GM10248 (cell line): ENCODE results near the gene SUPT4H1.

ENCODE experiments used
- CTCF ChIA-PET: fragments of 300-600 bp; sonication (Branson Sonifier 250); formaldehyde crosslinking; extraction: SDS; loops from one replicate; lab custom pipeline; 2021; ENCODE audit warnings: antibody characterized with exemption; lab: Yijun Ruan, JAX
- POLR2A ChIA-PET: fragments of 350-650 bp; sonication (Branson Sonifier 250); formaldehyde crosslinking; extraction: SDS; loops from one replicate; lab custom pipeline; 2020; ENCODE audit warnings: antibody characterized with exemption; lab: Yijun Ruan, JAX
- DNase-seq: peaks from one replicate; pipeline ENCODE4 v3.0.0; 2012; ENCODE audit errors: extremely low spot score
- TF ChIP-seq, protein P1 (sequence below): IDR thresholded peaks from 2 replicates; pipeline ENCODE4 v1.5.1; 2012; ENCODE audit warnings: mild to moderate bottlenecking, low read depth; ENCODE audit errors: extremely low read depth, missing control alignments, control extremely low read depth

SUPT4H1 gene

DNA sequence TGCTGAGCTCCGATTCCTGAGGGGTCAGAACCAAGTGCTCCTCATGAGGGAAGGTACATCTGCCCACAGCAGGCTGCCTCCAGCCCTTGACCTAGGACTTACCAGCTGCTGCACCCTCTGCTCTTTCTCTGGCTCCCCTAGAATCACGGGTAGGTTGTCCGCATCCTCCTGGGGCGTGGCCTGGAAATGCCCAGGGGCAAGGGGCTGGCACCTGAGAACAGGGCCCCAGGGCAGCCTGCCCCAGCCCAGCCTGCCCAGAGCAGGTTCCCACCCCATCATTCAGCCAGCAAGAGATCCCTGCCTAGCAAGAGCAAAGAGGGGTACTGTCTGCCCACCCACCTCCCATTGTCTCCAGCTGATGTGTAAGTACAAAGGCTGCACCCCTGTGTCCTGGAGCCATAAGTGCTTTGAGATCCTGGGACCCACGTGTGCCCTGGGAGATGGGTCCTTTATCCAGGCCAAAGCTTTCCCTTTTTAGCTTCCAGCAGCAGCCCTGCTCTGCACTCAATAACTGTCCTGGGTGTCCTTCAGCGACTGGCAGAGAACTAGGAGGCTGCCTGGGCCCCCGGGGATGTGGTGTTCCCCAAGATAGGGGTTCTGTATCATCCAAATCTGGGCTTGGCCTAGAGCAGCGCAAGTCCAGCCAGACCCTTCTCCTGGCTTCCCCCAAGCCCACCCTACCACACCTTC, 28.5 kb downstream of the SUPT4H1 start:
- ChIA-PET CTCF (interaction anchor here (1.1 to 2.7 kb wide), 7 partner anchors 9 to 103 kb away, joined by 3 to 15 read pairs (median 5); partner anchors contain the start of gene RNF43), POLR2A (interaction anchor here (0.9 to 2.6 kb wide), 7 partner anchors 9 to 335 kb away, joined by 3 to 13 read pairs (median 4); partner anchors contain the start of gene RNF43)
- TF ChIP-seq, protein P1, sequence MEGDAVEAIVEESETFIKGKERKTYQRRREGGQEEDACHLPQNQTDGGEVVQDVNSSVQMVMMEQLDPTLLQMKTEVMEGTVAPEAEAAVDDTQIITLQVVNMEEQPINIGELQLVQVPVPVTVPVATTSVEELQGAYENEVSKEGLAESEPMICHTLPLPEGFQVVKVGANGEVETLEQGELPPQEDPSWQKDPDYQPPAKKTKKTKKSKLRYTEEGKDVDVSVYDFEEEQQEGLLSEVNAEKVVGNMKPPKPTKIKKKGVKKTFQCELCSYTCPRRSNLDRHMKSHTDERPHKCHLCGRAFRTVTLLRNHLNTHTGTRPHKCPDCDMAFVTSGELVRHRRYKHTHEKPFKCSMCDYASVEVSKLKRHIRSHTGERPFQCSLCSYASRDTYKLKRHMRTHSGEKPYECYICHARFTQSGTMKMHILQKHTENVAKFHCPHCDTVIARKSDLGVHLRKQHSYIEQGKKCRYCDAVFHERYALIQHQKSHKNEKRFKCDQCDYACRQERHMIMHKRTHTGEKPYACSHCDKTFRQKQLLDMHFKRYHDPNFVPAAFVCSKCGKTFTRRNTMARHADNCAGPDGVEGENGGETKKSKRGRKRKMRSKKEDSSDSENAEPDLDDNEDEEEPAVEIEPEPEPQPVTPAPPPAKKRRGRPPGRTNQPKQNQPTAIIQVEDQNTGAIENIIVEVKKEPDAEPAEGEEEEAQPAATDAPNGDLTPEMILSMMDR, result no peak
- no peak for DNase-seq

DNA sequence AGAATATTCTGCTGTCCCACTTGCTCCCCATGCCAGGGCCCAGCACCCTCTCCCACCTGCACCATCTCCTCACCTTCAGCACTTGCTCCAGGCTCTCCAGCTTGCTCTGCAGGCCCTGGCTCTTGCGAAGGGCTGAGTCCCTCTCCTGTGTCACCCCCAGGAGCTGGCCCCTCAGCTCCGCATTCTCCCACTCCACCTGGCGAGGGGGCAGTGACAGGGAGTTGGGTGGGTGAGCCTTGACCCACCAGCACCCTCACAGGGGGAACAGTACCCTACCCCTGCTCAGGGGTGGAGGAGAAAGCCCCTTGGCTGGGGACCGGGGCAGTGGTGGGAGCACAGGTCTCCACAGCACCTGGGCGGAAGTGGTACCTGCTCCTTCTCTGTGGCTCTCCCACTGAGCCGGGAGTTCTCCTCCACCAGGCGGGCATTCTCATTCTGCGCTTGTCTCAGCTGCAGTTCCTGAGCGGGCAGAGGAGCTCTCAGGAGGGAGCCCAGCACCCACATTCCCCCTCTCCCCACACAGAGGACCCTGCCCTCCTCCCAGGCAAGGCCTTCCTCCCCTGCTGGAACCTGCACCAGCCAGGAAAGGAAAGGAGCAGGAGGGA, 29.3 kb downstream of the SUPT4H1 start:
- DNase-seq, result no peak
- ChIA-PET CTCF (interaction anchor here (1.1 to 2.7 kb wide), 8 partner anchors 9 to 104 kb away, joined by 3 to 15 read pairs (median 4); partner anchors contain the start of gene RNF43), POLR2A (interaction anchor here (0.7 to 2.6 kb wide), 10 partner anchors 9 to 336 kb away, joined by 3 to 16 read pairs (median 4); partner anchors contain the start of gene RNF43)
- TF ChIP-seq, protein P1, result no peak

DNA sequence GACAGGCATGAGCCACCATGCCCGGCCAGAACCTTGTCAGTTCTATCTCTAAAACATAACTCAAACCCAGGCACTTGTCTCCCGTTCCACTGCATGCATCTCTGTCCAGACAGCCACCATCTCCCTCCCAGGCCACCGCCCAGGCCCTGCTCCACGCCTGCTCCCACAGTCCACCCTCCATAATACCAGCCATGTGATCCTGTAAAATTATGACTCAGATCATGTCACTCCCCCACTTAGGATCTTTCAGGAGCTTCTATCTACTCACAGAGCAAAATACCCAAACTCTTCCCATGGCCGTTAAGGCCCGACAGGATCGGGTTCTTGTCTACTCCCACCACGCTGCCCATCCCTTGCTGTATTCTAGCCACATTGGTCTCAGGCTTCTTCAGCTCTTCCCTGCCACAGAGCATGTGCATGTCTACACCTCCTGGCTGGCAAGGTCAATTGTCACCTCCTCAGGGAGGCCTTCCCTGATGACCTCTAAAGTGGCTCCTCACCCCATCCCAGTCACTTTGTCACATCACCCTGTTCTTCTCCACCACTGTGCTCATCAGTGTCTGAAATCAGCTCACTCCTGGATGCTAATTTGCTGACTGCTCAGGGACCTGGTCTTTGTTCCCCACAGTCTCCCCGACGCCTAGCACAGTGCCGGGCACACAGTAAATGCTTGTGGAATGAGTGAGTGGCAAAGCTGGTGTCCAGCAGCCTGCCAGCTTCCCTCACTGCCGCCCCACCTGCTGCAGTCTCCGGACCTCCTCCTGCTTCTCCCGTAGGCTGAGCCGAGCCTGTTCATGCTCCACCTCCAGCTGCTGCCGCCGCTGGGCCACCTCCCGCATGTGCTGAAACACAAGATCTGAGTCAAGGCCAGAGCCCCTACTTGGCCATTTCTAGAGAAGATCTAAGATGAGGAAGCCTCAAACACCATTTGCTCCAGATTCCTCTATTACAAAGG, 30.2 kb downstream of the SUPT4H1 start:
- ChIA-PET CTCF (interaction anchor here (0.8 to 2.7 kb wide), 6 partner anchors 18 to 105 kb away, joined by 3 to 15 read pairs (median 4); partner anchors contain the start of gene RNF43), POLR2A (interaction anchor here (0.7 to 2.6 kb wide), 7 partner anchors 9 to 337 kb away, joined by 3 to 16 read pairs (median 3); partner anchors contain the start of gene RNF43)
- TF ChIP-seq, protein P1, result no peak
- DNase-seq, result no peak

DNA sequence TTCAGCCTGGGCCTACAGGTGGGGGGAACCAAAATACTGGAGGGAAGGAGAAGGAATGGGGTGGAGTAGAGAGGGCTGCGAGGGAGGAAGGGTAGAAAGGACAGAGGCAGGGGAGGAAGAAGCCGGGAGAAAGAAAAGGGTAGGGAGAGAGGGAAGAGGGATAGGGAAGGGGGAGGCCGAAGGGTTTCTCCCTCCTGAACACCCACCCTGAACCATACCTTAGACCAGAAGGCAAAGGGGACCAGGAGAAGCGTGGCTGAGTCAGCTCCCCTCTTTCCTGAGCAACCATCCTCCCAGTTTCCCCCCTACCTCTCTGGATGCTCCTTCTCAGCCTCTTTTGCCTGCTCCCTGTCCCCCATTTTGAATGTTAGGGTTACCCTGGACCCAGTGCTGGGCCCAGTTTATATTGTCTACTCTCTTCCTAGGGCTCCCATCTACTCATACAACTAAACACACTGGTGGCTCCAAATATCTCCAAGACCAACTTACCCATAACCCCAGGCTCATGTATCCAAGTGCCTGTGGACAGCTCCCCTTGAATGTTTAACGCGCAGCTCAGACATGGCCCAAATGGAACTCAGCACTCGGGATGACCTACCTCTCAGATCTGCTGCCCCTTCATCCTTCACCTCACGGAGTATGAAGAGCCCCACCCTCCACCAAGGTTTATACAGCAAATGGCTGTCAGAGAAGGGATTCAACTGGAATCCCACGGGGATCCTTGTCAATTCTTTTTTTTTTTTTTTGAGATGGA, 31.3 kb downstream of the SUPT4H1 start:
- ChIA-PET CTCF (interaction anchor here (8.7 kb wide), 1 partner anchor 95 kb away, joined by 93 read pairs; the partner anchor contains the start of gene RNF43), POLR2A (interaction anchor here (0.6 to 2.2 kb wide), 2 partner anchors 11 to 102 kb away, joined by 5 to 16 read pairs; no protein-coding TSS in a partner anchor)
- no peak for DNase-seq
- TF ChIP-seq, protein P1, result no peak

DNA sequence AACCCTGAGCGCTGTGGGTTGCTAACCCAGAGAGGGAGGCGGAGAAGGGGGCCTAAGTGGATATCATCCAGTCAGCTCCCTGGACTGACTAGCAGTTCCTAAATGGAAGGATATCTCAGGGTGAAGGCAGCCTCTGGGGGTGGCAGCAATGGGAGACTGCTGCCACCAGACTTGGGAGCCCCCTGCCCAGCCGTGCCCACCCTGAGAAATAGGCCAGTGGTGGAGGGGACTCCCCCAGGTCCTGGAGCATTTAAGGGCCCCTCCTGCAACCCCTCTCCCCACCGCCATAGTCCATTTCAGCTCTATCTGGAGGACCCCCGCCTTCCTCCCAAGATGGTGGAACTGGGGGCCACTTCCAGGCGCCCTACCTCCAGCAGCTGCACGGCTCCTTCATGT, 31.8 kb downstream of the SUPT4H1 start:
- POLR2A ChIA-PET, result no interaction called here
- DNase-seq, result no peak
- CTCF ChIA-PET, result interaction anchor here (8.7 kb wide), 1 partner anchor 95 kb away, joined by 93 read pairs; the partner anchor contains the start of gene RNF43
- TF ChIP-seq, protein P1, result no peak
